Placental epithelial cell (primary cell): ENCODE data around the gene EDA2R. TPM values are rescaled to one million over a fixed set of nuclear protein-coding genes. Genes with fewer than 3 reads are reported as not detected.

Experiments used
- small RNA-seq: library from RNA; depleted of rRNA; stranded (forward); fragments of <200 nt; gene quantifications from one replicate; pipeline ENCODE3, GENCODE V24; 2012
- total RNA-seq: library from RNA; depleted of rRNA; stranded (reverse); fragments of >200 nt; gene quantifications from 2 replicates; pipeline ENCODE4 v1.2.3, GENCODE V29; 2012

The EDA2R gene
- 14.5 and 35.0 TPM in 2 replicates for total RNA-seq

DNA sequence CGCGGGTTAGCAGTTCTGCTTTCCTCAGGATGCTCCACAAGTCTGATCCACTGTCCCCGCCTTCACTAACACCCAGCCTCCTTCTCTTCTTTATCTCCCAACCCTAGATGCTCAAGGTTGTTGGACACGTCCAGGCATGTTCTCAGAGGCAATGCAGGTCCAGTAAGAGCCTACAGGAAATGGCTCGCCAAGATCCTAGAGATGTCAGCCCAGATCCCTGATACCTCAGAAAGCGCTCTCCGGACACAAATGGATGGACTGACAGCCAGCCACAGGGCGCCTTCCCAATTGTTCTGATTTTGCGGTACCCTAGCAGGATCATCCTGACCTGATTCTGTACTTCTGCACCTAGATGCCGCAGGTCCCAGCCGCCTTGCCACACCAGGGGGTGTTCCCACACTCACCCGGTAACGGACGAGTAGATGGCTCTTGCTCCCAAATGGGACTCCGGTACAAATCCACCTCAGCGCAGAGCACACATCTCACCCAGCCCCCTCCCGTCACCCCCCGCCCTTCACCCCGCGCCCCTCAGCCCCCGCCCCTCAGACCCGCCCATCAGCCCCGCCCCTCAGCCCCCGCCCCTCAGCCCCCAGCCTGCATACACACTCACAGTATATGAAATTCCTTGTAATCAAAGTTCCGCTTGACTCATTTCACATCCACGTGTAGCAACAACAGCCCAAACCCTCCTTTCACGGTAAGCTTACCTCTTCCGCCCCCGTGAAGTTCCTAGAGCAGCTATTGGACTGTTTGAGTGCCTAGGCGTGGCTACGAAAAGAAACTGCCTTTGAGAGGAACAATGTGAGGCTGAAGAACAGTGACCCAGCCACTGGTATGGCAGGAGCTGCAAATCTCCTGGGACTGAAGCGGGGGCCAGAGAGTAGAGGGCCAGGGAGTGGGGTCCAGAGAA, at the start of gene EDA2R:
EDA2R (minus strand) TSS at position 488 of the 910 bp plus-strand sequence. CDS start 23,058 bp downstream, outside the sequence.

Small RNA genes lying within 50 kb of the gene (small RNA-seq; reads per million reads assigned to genes)
- not detected for gene RNU6-394P
